ENCODE data around the gene ARHGEF4. TPM values are rescaled to one million over a fixed set of nuclear protein-coding genes. Genes with fewer than 3 reads are reported as not detected.

The ARHGEF4 gene
- total RNA-seq, 1 donor from 2014 or later, result 9.1 TPM

DNA sequence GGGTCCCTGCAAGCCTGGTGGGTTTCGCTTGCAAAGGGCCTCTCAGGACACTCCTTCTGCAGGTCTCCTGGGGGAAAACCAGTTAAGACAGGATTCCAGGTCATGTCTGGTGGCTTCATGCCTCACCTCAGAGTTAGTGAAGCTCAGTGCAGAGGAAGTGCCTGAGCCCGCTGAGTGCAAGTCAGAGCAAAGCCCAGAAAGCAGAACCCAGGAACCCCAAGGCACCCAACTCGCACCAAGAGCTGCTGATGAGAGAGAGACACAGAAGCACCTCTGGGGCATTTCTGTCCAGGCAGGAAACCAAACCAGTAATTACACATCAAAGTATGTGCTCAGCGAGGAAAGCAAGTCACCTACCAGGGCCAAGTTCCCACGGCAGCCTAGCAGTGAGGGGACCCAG lies 78.4 kb downstream of the ARHGEF4 start:
- no peak for DNase-seq
- Histone ChIP-seq H3K4me3 (no peak overlapping the region), H3K36me3 (no peaks in the 10 kb centered on the region), H3K27ac (no peak overlapping the region), H3K9me3 (no peaks in the 10 kb centered on the region), H3K27me3 (ENCODE audit: low read depth) (peaks cover 27% of the 10 kb centered on the region), H3K4me1 (no peaks in the 10 kb centered on the region)
- TF ChIP-seq, protein P1, sequence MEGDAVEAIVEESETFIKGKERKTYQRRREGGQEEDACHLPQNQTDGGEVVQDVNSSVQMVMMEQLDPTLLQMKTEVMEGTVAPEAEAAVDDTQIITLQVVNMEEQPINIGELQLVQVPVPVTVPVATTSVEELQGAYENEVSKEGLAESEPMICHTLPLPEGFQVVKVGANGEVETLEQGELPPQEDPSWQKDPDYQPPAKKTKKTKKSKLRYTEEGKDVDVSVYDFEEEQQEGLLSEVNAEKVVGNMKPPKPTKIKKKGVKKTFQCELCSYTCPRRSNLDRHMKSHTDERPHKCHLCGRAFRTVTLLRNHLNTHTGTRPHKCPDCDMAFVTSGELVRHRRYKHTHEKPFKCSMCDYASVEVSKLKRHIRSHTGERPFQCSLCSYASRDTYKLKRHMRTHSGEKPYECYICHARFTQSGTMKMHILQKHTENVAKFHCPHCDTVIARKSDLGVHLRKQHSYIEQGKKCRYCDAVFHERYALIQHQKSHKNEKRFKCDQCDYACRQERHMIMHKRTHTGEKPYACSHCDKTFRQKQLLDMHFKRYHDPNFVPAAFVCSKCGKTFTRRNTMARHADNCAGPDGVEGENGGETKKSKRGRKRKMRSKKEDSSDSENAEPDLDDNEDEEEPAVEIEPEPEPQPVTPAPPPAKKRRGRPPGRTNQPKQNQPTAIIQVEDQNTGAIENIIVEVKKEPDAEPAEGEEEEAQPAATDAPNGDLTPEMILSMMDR (IDR thresholded peaks at IDR 0.05), result no peak
- ATAC-seq, result no peak
- intact Hi-C loops (cut with DNase I), result no loop called here

DNA sequence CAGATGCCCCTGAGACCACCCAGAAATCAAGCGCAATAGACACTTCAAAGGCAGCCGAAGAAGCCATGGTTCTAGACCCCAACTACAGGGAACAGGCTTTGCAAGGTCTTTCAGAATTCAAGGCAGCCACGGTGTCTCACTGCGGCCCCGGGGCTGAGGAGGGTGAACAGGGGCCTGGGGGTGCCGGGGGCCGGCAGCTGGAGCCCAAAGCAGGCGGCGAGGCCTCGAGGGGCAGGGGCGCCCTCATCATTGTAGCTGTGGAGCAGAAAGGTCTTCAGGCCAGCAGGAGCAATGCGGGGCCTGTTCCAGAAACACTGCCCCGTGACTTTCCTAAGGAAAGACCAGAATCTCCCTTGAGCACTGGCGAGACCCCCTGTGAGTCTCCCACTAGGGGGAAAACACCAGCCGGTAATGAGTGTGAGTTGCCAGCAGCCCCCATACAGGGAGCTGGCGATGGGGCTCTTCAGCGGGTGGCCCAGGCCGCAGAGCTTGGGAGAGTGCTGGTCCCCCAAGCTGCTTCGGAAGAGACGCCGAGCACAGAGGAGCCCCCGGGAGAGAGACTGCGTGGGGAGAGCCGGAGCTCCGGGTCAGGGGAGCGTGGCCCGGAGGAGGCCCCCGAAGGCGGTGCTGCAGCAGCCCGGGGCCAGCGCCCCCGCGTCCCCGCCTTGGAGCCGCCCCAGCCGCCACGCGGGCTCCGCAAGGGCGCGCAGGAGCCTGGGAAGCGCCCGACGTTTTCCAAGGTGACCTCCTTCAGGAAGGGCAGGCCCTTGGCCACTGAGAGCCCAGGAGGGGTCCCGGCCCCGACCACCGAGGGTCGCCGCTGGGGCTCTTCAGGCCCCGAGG lies 79.1 kb downstream of the ARHGEF4 start:
- H3K27ac ChIP-seq, result no peak overlapping the region
- DNase-seq (no peak), ATAC-seq (no peak)
- TF ChIP-seq, protein P1 (IDR thresholded peaks at IDR 0.05), result no peak
- no peak overlapping the region for H3K4me3 ChIP-seq
- intact Hi-C loops (cut with DNase I), result no loop called here
- H3K36me3 ChIP-seq, result no peaks in the 10 kb centered on the region
- H3K27me3 ChIP-seq (ENCODE audit: low read depth), result peaks cover 27% of the 10 kb centered on the region
- no peaks in the 10 kb centered on the region for H3K9me3 ChIP-seq
- H3K4me1 ChIP-seq, result no peaks in the 10 kb centered on the region

DNA sequence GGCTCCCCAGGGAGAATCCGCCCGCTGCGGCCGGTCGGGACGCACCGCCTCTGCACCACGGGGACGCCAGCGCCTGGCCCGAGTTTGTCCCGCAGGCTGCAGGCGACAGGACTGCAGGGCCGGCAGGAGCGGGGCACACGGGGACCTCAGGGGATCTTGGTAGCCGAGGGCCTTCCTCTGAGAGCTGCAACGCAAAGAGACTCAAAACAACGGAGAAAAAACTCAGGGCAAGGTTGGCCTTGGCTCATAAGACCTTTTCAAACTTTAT lies 79.7 kb downstream of the ARHGEF4 start:
- ATAC-seq (no peak), DNase-seq (no peak)
- TF ChIP-seq, protein P1 (IDR thresholded peaks at IDR 0.05), result no peak
- H3K27ac ChIP-seq, result no peak overlapping the region
- H3K9me3 ChIP-seq, result no peaks in the 10 kb centered on the region
- no peaks in the 10 kb centered on the region for H3K4me1 ChIP-seq
- intact Hi-C loops (cut with DNase I), result no loop called here
- H3K27me3 ChIP-seq (ENCODE audit: low read depth), result peaks cover 27% of the 10 kb centered on the region
- no peak overlapping the region for H3K4me3 ChIP-seq
- no peaks in the 10 kb centered on the region for H3K36me3 ChIP-seq

DNA sequence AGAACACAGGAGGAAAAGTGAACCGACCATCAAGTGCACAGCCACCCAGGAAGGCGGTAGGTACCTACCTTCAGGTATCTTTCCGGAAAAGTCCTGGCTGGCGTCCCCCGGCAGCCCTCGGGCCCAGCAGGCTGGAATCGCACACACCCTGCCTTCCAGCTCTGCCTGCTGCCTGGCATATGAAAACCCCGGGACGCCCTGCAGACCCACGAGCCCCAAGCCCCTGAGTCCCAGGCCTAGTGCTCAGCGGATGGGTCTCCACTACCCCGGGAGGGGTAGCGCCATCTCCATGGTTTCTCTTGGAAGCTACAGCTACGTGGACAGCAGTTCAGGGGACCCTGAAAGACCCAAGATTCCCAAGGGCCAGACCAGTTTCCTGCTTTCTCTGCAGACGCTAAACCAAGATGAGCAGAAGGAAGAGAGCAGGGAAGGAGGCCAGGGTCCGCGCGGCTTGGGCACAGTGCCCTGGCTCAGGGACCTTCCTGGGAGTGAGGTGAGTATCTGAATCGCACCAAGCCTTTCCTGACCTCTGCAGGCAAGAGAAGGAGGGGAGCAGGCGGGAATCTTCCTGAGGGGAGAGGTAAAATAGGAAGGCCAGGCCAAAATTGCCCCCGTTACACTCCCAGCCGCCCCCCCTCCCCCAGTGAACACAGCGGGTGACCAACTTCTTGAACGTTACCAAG lies 80.4 kb downstream of the ARHGEF4 start:
- Histone ChIP-seq H3K9me3 (no peaks in the 10 kb centered on the region), H3K27ac (no peak overlapping the region), H3K4me3 (no peak overlapping the region), H3K4me1 (no peaks in the 10 kb centered on the region), H3K36me3 (no peaks in the 10 kb centered on the region), H3K27me3 (ENCODE audit: low read depth) (peaks cover 27% of the 10 kb centered on the region)
- ATAC-seq (no peak), DNase-seq (no peak)
- intact Hi-C loops (cut with DNase I), result no loop called here
- TF ChIP-seq, protein P1 (IDR thresholded peaks at IDR 0.05), result no peak

DNA sequence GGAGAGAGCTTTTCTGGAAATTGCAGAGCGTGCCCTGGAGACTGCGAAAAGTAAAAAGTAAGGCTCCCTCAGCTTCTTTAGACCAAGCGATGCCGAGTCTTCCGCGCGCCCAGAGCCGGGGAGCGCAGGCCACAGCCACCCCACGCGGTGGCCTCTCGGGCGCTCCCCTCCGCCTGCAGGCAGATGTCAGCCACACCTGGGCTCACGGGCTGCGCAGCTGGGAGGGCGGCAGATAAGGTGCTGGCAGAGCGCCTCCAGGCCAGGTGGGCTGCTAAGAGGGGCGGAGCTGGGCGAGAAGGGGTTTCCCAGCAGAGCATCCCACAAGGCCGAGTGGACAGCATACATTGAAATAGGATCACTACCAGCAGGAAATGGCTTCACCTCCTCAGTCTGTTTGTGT lies 81.7 kb downstream of the ARHGEF4 start:
- H3K27ac ChIP-seq, result no peak overlapping the region
- H3K27me3 ChIP-seq (ENCODE audit: low read depth), result peaks cover 27% of the 10 kb centered on the region
- no peak for DNase-seq
- H3K36me3 ChIP-seq, result no peaks in the 10 kb centered on the region
- H3K4me1 ChIP-seq, result no peaks in the 10 kb centered on the region
- no peaks in the 10 kb centered on the region for H3K9me3 ChIP-seq
- no peak for ATAC-seq
- TF ChIP-seq, protein P1 (IDR thresholded peaks at IDR 0.05), result no peak
- intact Hi-C loops (cut with DNase I), result no loop called here
- H3K4me3 ChIP-seq, result no peak overlapping the region

Measured in lower lobe of right lung (tissue), 2 donors.